GM21723 (cell line): ENCODE measurements around the gene BCOR.

Experiments
- ATAC-seq: cut with Tn5 transposase; IDR thresholded peaks from one replicate; pipeline ENCODE4 v1.9.1; 2021; ENCODE audit warnings: mild to moderate bottlenecking, moderate library complexity; ENCODE audit not compliant: unreplicated experiment

Gene BCOR

DNA sequence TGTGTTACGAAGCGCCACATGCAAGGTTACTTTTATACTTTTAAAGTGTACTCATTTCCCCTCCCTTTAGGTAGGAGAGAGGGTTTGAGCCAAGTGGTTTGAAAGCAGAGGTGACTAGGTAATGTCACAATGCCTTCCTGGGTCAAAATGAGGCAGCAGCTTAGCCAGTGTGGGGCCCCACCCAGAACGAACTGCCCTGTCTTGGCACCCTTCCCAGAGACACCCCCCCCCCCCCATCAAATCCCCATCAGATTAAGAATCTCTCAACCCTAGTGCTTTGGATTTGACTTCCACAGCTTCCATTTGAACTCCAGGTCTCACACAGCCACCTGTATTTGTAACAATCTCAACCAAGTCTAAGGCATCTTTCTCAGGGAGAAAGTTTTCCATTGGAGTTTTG, 31.1 kb downstream of the BCOR start:
- ATAC-seq = no peak

- ATAC-seq = no peak
These were observed 32.3 kb downstream of the BCOR start for GRCh38 chrX:40065296-40066046.

DNA sequence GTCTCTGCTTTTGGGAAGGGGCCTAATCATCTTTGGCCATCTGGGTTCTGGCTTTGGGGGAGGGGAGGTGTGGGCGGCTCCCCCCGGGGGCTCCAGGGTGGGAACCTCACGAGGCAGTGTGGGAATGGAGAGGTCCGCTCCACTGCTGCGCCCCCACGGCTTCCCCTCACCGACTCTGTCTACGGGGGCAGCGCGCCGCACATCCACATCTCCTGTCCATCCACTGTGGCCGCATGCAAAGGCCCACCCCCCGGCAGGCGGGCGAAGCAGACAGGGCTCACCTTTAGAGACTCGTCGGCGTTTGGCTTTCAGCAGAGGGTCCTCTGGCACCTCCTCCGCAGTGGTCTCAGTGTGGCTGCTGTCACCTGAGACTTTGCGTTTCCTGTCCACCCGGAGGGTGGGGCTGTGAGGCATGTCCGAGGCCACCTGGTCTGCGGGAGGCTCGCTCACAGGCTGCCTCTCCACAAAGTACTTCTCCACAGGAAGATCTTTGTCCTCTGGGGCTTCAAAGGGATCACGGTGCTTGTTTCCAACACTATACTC, 33.6 kb downstream of the BCOR start:
- ATAC-seq = no peak

- no peak for ATAC-seq
These were observed 34.2 kb downstream of the BCOR start for GRCh38 chrX:40063555-40063954.

- no peak for ATAC-seq
These were observed 35.1 kb downstream of the BCOR start for GRCh38 chrX:40062525-40063155.

DNA sequence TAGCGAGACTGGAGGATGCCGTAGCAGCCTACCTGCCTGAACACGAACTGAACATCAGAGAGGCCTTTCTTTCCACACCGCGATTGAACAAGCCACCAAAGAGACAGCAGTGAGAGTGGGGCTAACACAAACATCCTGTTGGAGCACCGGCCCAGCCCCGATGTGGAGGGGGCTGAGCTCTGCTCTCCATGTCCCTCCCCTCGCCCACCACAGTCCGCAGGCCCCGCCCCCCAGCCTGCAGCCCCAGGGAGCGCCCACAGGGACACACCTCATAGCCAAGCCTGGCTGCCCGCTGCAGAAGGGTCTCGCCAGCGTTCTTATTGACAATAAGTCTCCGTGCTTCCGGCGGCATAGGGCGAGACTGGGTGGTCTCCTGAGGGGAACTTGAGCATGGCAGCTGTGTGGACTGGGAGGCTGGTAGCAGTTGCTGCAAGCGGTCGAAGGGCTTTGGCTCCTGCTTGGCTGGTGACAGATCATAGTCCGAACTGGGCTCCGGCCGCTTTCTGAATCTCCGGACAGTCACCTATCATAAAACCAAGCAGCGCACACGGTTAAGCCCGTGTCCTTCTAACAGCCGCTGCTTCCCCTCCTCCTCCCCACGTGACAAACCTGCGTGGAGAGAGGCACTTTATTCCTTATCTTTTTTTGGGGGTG, 35.8 kb downstream of the BCOR start:
- ATAC-seq = no peak

GRCh38 chrX:40061005-40061404, 36.8 kb downstream of the BCOR start:
- ATAC-seq = no peak

GRCh38 chrX:40060356-40060845, 37.4 kb downstream of the BCOR start:
- no peak for ATAC-seq

GRCh38 chrX:40058719-40059118, 39.0 kb downstream of the BCOR start:
- no peak for ATAC-seq

- ATAC-seq = no peak
These were observed 40.4 kb downstream of the BCOR start for GRCh38 chrX:40057405-40057804.

DNA sequence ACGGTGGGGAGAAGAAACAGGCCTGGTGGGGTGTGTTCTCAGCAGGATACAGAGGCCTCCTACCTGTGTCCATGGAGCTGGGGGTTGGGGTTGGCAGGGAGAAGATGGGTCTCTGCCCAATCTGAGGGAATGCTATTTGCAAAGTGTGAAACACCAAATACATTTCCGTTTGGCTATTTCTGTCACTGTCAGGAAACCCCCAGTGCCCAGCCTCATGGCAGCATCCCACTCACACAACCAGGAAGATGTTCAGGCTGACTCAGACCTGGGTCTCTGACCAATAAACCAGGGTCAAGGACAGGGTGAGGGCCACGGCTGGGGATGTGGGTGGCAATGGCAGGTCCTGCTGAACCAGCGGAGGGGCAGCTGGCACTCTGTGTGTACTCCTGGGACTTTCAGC, 41.3 kb downstream of the BCOR start:
- ATAC-seq = no peak

DNA sequence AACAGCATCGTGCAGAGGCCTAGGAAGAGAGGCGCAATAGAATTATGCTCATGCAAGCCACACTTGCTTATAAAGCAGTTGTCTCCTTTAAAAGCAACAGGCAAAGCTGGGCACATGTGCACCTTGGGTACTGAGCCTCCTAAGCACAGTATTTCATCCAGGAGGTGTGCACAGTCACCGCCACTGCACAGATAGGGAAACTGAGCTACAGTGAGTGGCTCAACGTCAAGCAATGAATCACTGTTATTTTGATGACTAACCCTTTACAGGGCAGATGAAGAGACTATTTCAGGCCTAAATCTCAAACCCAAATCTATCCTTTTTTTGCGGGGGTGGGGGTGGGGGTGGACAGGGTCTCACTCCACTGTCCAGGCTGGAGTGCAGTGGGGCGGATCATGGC, 42.3 kb downstream of the BCOR start:
- no peak for ATAC-seq

GRCh38 chrX:40054793-40055192, 43.0 kb downstream of the BCOR start:
- no peak for ATAC-seq

GRCh38 chrX:40050532-40050931, 47.2 kb downstream of the BCOR start:
- no peak for ATAC-seq

- no peak for ATAC-seq
These were observed 48.6 kb downstream of the BCOR start for GRCh38 chrX:40049084-40049641.

DNA sequence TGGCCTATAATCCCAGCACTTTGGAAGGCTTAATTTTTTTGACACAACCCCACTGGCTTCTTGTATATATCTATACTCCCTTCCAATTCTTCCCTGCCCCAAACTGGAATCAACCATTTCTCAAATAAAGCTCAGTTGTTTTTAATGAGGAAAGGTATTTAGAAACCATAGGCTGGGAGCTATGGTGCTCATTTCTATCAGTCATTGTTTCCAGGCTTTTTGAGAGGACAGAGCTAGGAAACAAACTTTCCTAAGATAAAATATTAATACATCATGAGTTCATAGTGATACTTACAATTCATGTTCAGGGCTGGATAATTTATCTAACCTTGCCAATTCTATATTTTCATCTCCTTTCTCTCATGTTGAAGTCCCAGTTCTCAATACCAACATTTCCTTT, 50.3 kb downstream of the BCOR start:
- no peak for ATAC-seq

DNA sequence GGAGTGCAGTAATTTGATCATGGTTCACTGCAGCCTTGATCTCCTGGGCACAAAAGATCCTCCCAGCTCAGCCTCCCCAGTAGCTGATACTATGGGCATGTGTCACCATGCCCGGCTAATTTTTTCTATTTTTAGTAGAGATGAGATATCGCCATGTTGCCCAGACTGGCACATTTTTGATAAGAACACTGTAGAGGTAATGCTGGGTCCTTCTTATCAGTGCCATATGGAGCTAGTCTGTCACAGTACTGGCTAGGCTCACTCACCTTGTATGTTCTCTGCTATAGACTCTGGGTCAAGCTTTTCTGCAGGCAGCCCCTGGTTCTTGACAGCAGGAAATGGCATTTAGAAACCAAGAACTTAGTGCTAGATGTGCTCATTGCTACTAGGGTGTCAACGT, 53.9 kb downstream of the BCOR start:
- no peak for ATAC-seq

- no peak for ATAC-seq
These were observed 55.8 kb downstream of the BCOR start for GRCh38 chrX:40041915-40042314.

GRCh38 chrX:40040686-40041461, 56.9 kb downstream of the BCOR start:
- ATAC-seq = no peak

GRCh38 chrX:40039887-40040286, 57.9 kb downstream of the BCOR start:
- no peak for ATAC-seq

DNA sequence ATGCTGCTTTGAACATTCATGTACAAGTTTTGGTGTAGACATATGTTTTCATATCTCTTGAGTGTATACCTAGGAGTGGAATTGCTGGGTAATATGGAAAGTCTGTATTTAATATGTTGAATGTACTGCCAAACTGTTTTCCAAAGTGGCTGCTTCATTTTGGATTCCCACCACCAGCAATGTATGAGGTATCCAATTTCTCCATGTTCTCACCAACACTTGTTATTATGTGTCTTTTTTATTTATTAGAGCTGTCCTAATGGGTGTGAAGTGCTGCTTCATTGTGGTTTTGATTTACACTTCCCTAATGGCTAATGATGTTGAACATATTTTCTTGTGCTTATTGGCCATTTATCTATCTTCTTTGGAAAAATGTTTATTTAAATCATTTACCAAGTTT, 60.4 kb downstream of the BCOR start:
- no peak for ATAC-seq
